ENCODE data around the gene DMAC2L.

DMAC2L gene

DNA sequence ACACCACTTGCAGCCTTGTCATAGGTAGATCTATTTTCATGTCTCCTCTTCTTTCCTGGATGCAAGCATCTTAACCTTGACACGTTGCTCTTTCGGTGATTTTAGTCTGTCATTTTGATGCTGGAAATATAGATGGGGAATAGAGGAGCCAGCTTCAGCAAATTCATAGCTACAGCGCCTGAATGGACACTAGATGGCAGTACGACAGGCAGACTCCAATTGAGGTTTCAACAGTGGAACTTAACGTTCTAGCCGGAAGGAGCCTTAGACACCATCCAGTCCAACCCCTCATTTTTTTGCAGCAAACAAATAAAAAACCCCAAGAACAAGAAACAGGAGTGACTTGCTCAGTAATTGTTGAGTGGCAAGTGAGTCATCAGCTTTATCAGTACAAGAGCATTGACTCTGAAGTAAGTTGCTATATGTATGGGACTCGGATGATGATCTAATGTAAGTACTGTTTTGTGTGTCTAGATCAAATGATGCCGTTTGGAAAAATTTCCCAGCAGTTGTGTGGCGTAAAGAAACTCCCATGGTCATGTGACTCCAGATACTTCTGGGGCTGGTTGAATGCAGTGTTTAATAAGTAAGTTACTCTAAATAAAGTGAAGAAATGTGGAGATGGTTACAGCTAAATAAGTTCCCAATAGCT, 9.0 kb downstream of the DMAC2L start:
- DNase-seq (ENCODE audit: low read depth in 3 of 3, low spot score in 1 of 3) = peak; percentile 4 to 42 (median 35)

- no peak for DNase-seq (ENCODE audit: low read depth in 3 of 3, low spot score in 1 of 3)
Measured at GRCh38 chr14:50331596-50331995, 19.5 kb downstream of the DMAC2L start.

GRCh38 chr14:50333014-50333509, 20.9 kb downstream of the DMAC2L start:
- no peak for DNase-seq (ENCODE audit: low read depth in 3 of 3, low spot score in 1 of 3)

DNA sequence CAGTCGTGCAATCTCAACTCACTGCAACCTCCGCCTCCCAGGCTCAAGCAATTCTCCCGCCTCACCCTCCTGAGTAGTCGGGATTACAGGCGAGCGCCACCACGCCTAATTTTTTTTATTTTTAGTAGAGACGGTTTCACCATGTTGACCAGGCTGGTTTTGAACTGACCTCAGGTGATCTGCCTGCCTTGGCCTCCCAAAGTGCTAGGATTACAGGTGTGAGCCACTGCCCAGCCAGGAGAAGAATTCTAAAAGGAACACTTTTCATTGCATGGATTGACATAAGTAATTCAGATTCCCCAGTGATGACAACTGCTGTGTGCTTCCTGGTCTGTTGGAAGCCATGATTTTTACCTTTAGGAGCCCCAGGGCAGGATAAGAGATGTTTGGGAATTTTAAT, 22.1 kb downstream of the DMAC2L start:
- DNase-seq (ENCODE audit: low read depth in 3 of 3, low spot score in 1 of 3) = no peak

DNA sequence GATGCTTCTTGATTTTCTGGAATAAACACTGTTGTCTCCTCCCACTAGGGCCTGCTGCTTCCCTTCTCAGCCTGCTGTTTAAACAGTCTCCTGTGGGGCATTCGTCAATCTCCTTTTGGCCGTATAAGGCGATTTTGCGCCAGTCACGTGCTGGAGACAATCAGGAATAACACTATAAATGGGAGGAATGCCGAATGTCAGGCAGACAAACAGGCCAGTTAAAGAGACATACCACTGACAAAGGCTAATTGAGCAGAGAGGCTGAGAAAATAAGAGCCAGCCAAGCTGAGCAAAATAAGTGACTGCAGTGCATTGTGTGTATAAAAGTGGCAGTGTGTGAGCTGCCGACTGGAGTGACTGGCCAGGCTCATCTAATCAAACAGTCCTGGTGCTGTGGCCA, 23.3 kb downstream of the DMAC2L start:
- DNase-seq (ENCODE audit: low read depth in 3 of 3, low spot score in 1 of 3) = no peak

GRCh38 chr14:50335989-50336824, 24.1 kb downstream of the DMAC2L start:
- no peak for DNase-seq (ENCODE audit: low read depth in 3 of 3, low spot score in 1 of 3)

DNA sequence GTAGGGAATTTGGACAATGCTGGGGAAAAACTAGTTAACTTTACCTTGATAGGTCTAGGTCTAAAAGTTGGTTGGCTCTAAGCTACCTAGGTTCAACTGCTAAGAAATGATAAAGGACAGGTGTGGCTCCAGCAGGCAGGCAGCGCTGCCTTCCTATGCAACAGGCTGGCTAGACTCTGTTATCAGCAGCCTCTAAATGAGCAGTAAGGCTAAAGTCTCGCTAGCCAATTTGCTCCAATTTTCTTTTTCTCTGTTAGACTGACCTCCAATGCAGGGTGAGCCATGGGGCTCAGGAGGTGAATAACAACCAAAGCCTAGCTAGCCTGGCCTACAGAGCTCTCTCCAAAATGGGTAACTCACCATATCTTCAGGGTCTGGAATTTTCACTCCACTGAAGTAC, 26.5 kb downstream of the DMAC2L start:
- DNase-seq (ENCODE audit: low read depth in 3 of 3, low spot score in 1 of 3) = no peak

- no peak for DNase-seq (ENCODE audit: low read depth in 3 of 3, low spot score in 1 of 3)
Measured at GRCh38 chr14:50339178-50339804, 27.2 kb downstream of the DMAC2L start.

GRCh38 chr14:50340045-50340444, 27.9 kb downstream of the DMAC2L start:
- no peak for DNase-seq (ENCODE audit: low read depth in 3 of 3, low spot score in 1 of 3)

- DNase-seq (ENCODE audit: low read depth in 3 of 3, low spot score in 1 of 3) = no peak
Measured at GRCh38 chr14:50340963-50341362, 28.8 kb downstream of the DMAC2L start.

- no peak for DNase-seq (ENCODE audit: low read depth in 3 of 3, low spot score in 1 of 3)
Measured at GRCh38 chr14:50342221-50343078, 30.3 kb downstream of the DMAC2L start.

- DNase-seq (ENCODE audit: low read depth in 3 of 3, low spot score in 1 of 3) = no peak
Measured at GRCh38 chr14:50343434-50343833, 31.3 kb downstream of the DMAC2L start.

- DNase-seq (ENCODE audit: low read depth in 3 of 3, low spot score in 1 of 3) = peak in 1 of 3 donors; percentile 37
Measured at GRCh38 chr14:50344116-50344775, 32.1 kb downstream of the DMAC2L start.

GRCh38 chr14:50344876-50345563, 32.9 kb downstream of the DMAC2L start:
- no peak for DNase-seq (ENCODE audit: low read depth in 3 of 3, low spot score in 1 of 3)

DNA sequence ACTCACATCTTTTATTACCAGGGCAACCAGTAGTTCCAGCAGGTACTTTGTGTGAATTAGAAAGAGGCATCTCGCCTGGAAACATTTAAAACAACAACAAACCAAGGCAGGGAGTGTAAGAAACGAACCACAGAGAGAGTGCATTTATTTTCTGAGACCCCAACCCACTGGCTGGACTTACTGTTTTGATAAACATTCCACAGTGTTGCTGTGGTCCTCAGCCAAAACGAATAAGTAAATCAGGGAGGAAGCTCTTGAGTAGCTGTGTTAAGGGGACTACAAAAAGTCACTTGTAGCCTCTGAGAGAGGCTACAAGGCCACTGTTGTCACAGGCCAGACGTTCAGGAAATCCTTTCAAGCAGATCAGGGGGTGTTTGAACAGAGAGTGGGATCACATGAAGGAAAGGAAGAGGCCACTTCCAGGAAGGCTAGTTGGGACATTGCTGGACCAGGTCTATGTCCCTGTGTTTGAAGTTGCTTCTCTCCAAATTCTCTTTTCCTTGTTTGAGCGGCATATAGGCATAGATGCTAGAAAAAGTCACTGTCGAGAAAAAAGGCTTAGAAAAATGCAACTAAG, 33.8 kb downstream of the DMAC2L start:
- no peak for DNase-seq (ENCODE audit: low read depth in 3 of 3, low spot score in 1 of 3)

- no peak for DNase-seq (ENCODE audit: low read depth in 3 of 3, low spot score in 1 of 3)
Measured at GRCh38 chr14:50347521-50347920, 35.4 kb downstream of the DMAC2L start.

- no peak for DNase-seq (ENCODE audit: low read depth in 3 of 3, low spot score in 1 of 3)
Measured at GRCh38 chr14:50348933-50349332, 36.8 kb downstream of the DMAC2L start.

DNA sequence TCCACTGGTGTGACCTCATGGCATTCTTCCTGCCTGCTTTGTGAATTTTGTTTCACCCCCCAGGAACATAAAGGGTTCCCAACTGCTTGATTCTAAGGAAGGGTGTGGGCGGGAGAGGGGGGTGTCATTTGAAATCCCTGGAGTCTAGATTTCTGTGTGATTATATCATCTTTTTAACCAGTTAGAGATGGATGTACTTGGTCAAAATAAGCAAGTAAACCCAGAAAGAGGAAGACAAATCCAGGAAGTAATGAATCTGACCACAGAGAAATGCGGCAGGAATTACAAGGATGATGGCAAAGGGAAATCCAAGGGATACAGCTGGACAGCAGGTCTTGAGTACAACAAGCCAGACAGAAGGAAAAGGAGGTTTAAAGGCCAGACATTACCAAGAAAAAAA, 38.9 kb downstream of the DMAC2L start:
- DNase-seq (ENCODE audit: low read depth in 3 of 3, low spot score in 1 of 3) = no peak

- no peak for DNase-seq (ENCODE audit: low read depth in 3 of 3, low spot score in 1 of 3)
Measured at GRCh38 chr14:50352584-50352983, 40.5 kb downstream of the DMAC2L start.

DNA sequence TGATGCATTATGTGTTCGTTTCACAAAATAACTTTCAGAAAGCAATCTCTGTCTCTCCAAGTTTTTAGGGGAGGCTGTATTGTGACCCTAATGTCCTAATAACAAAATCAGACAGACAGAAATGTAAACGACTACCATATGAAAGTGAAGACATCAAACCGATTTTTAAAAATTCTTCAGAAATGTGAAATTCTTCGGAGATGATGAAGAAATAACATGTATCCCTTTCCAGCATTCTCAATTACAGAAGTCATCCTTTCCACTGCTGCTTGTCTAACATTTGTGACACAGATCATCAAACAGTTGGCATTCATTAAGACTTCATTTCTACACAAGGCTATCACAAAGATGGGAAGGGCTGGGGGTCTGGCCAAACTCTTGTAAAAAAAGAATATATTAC, 41.0 kb downstream of the DMAC2L start:
- no peak for DNase-seq (ENCODE audit: low read depth in 3 of 3, low spot score in 1 of 3)

Measured in stimulated activated CD4-positive, alpha-beta T cell treated with anti-CD3 and anti-CD28 coated beads, TNF-alpha, amount 100 ng/mL, for 1 hour (primary cell).